HepG2 (cell line): ENCODE data around the gene COX6B1. TPM values are rescaled to one million over a fixed set of nuclear protein-coding genes. Genes with fewer than 3 reads are reported as not detected.

ENCODE experiments used
- AGO2 ChIP-seq: fragments of 200-400 bp; formaldehyde crosslinking; optimal IDR thresholded peaks from 2 replicates; pipeline ENCODE3; 2017; ENCODE audit warnings: mild to moderate bottlenecking, low read depth, low read length, moderate library complexity
- ATF2 ChIP-seq: sonication (generic); formaldehyde crosslinking; IDR thresholded peaks from 2 replicates; pipeline ENCODE4 v1.4.0; 2020; ENCODE audit warnings: missing genetic modification reagents
- BORCS8-MEF2B ChIP-seq: sonication (generic); formaldehyde crosslinking; IDR thresholded peaks from 2 replicates; pipeline ENCODE4 v1.8.0; 2022; ENCODE audit warnings: mild to moderate bottlenecking, missing genetic modification reagents
- CREM ChIP-seq, 2 experiments: sonication (generic) in 1 of 2; formaldehyde crosslinking in 1 of 2; IDR thresholded peaks; 2 replicates each; pipeline versions ENCODE4 v1.4.0 to v1.6.1; 2016 to 2020; ENCODE audit warnings: antibody characterized with exemption in 1 of 2, mild to moderate bottlenecking in 1 of 2, missing genetic modification reagents in 1 of 2
- FOSL2 ChIP-seq: sonication (generic); formaldehyde crosslinking; IDR thresholded peaks from 2 replicates; pipeline ENCODE4 v1.4.0; 2020; ENCODE audit warnings: missing genetic modification reagents
- GMEB1 ChIP-seq: sonication (generic); formaldehyde crosslinking; IDR thresholded peaks from 2 replicates; pipeline ENCODE4 v1.5.1; 2020; ENCODE audit warnings: missing genetic modification reagents, mild to moderate bottlenecking, borderline replicate concordance
- HNRNPLL ChIP-seq: fragments of 200-400 bp; formaldehyde crosslinking; IDR thresholded peaks from 2 replicates; pipeline ENCODE4 v1.6.1; 2017; ENCODE audit warnings: mild to moderate bottlenecking, low read depth, low read length; ENCODE audit not compliant: poor library complexity, severe bottlenecking
- MTF1 ChIP-seq: sonication (generic); formaldehyde crosslinking; IDR thresholded peaks from 2 replicates; pipeline ENCODE4 v1.5.0; 2020; ENCODE audit warnings: missing genetic modification reagents
- MXD4 ChIP-seq: IDR thresholded peaks from 2 replicates; pipeline ENCODE4 v1.6.1; 2016; ENCODE audit warnings: mild to moderate bottlenecking, missing biosample characterization, missing genetic modification reagents
- NFYC ChIP-seq: IDR thresholded peaks from 2 replicates; pipeline ENCODE4 v1.6.1; 2016; ENCODE audit warnings: missing genetic modification reagents, missing compliant biosample characterization
- PBX2 ChIP-seq: IDR thresholded peaks from 2 replicates; pipeline ENCODE4 v1.6.1; 2016; ENCODE audit warnings: control low read depth
- SATB2 ChIP-seq: sonication (generic); formaldehyde crosslinking; IDR thresholded peaks from 2 replicates; pipeline ENCODE4 v1.5.0; 2020; ENCODE audit warnings: missing genetic modification reagents
- SIN3A ChIP-seq: IDR thresholded peaks from 2 replicates; pipeline ENCODE4 v1.6.1; 2011; ENCODE audit warnings: low read depth, mild to moderate bottlenecking, control low read depth, low read length, borderline replicate concordance
- SIN3B ChIP-seq: fragments of 150-350 bp; IDR thresholded peaks from 2 replicates; pipeline ENCODE4 v1.6.1; 2014; ENCODE audit warnings: low read length
- SNAPC5 ChIP-seq: sonication (generic); formaldehyde crosslinking; IDR thresholded peaks from 2 replicates; pipeline ENCODE4 v1.8.1; 2023; ENCODE audit warnings: mild to moderate bottlenecking, missing genetic modification reagents, borderline replicate concordance
- SSRP1 ChIP-seq: IDR thresholded peaks from 2 replicates; pipeline ENCODE4 v1.6.1; 2016; ENCODE audit warnings: control low read depth
- SUZ12 ChIP-seq: fragments of 150-350 bp; IDR thresholded peaks from 2 replicates; pipeline ENCODE4 v1.6.1; 2014; ENCODE audit warnings: low read depth, low read length
- TAF1 ChIP-seq: sonication (generic); formaldehyde crosslinking; IDR thresholded peaks from 2 replicates; pipeline ENCODE4 v1.4.0; 2020; ENCODE audit warnings: missing genetic modification reagents
- TEAD2 ChIP-seq: sonication (generic); formaldehyde crosslinking; IDR thresholded peaks from 2 replicates; pipeline ENCODE4 v1.9.0; 2021; ENCODE audit warnings: missing genetic modification reagents
- TGIF2 ChIP-seq: IDR thresholded peaks from 2 replicates; pipeline ENCODE4 v1.6.1; 2016; ENCODE audit warnings: control low read depth, missing compliant biosample characterization
- ZMYM4 ChIP-seq: sonication (generic); formaldehyde crosslinking; IDR thresholded peaks from 2 replicates; pipeline ENCODE4 v1.8.1; 2023; ENCODE audit warnings: mild to moderate bottlenecking, missing genetic modification reagents
- ZNF234 ChIP-seq: sonication (generic); formaldehyde crosslinking; conservative IDR thresholded peaks from 2 replicates; pipeline ENCODE4 v1.5.1; 2020; ENCODE audit warnings: mild to moderate bottlenecking, missing genetic modification reagents
- ZNF282 ChIP-seq: fragments of 450-650 bp; IDR thresholded peaks from 2 replicates; pipeline ENCODE4 v1.6.1; 2018; ENCODE audit not compliant: partially characterized antibody
- ZNF367 ChIP-seq: sonication (generic); formaldehyde crosslinking; IDR thresholded peaks from 2 replicates; pipeline ENCODE4 v1.4.0; 2020; ENCODE audit warnings: missing genetic modification reagents, borderline replicate concordance
- ZNF441 ChIP-seq: sonication (generic); formaldehyde crosslinking; IDR thresholded peaks from 2 replicates; pipeline ENCODE4 v1.7.0; 2021; ENCODE audit warnings: missing genetic modification reagents, borderline replicate concordance
- ZNF562 ChIP-seq: sonication (generic); formaldehyde crosslinking; IDR thresholded peaks from 2 replicates; pipeline ENCODE4 v1.8.0; 2022; ENCODE audit warnings: missing genetic modification reagents, borderline replicate concordance
- ZNF891 ChIP-seq: sonication (generic); formaldehyde crosslinking; IDR thresholded peaks from 2 replicates; pipeline ENCODE4 v1.5.0; 2020; ENCODE audit warnings: mild to moderate bottlenecking, missing genetic modification reagents
- polyA plus RNA-seq, 8 experiments: library from polyadenylated mRNA; depleted of rRNA in 3 of 8; stranded (reverse) in 7 of 8; unstranded in 1 of 8; fragments of >200 nt; fragmentation: Illumina TruSeq in 4 of 8; extraction: Trizol in 4 of 8; gene quantifications; 2 replicates each; pipeline versions ENCODE4 v1.2.1 to v1.2.3, GENCODE V29; 2011 to 2016; ENCODE audit warnings: low read depth in 4 of 8, missing spikeins in 1 of 8, mixed read lengths in 1 of 8; ENCODE audit not compliant: insufficient read depth in 1 of 8
- total RNA-seq, 5 experiments: library from RNA; depleted of rRNA; stranded (reverse); fragments of >200 nt; fragmentation: Illumina TruSeq; extraction: Trizol; gene quantifications; 2 replicates each; pipeline ENCODE4 v1.2.3, GENCODE V29; 2016; ENCODE audit warnings: low read depth in 1 of 5

COX6B1 gene
- total and polyA plus RNA-seq, 2 of the 13 experiments (the other 11 are each of a cell fraction or from before 2014, with no cell fraction given): 481 to 487 TPM

GRCh38 chr19:35648017-35648961 lies at the start of gene COX6B1 (continued):
- peak; percentile 57; the same call in 1 of the 2 replicates for TF ChIP-seq GMEB1
- no peak for TF ChIP-seq TEAD2 (CRISPR knock-in tag)
- peak; percentile 59; the same call in 1 of the 2 replicates for TF ChIP-seq SSRP1 (CRISPR knock-in tag)
- no peak; the same call in 1 of the 2 replicates for TF ChIP-seq BORCS8-MEF2B (CRISPR knock-in tag)
- no peak for TF ChIP-seq ZNF367 (CRISPR knock-in tag)
- no peak for TF ChIP-seq ZNF441 (CRISPR knock-in tag)
- peak; percentile 28 for TF ChIP-seq HNRNPLL
- no peak for TF ChIP-seq MTF1
- no peak for TF ChIP-seq FOSL2 (CRISPR knock-in tag)
- TF ChIP-seq ZNF282: no peak
- TF ChIP-seq SIN3A: peak; percentile 83
- TF ChIP-seq ZMYM4 (CRISPR knock-in tag): 0 out of 2 replicates have a peak, but pooled peaks have one; percentile 26
- TF ChIP-seq SUZ12: no peak
- 0 out of 2 replicates have a peak, but pooled peaks have one; percentile 17 for TF ChIP-seq MXD4 (CRISPR knock-in tag)
- peak; percentile 93 for TF ChIP-seq NFYC (CRISPR knock-in tag)
- no peak for TF ChIP-seq ZNF891
- no peak for TF ChIP-seq ZNF562 (CRISPR knock-in tag)
- peak; percentile 63 for TF ChIP-seq CREM (IDR thresholded peaks at IDR 0.05)
- no peak for TF ChIP-seq CREM (CRISPR knock-in tag; IDR thresholded peaks at IDR 0.05)
- 0 out of 2 replicates have a peak, but pooled peaks have one; percentile 26 for TF ChIP-seq ZNF234 (CRISPR knock-in tag)
- peak; percentile 9; the same call in 1 of the 2 replicates for TF ChIP-seq TGIF2
- TF ChIP-seq ATF2 (CRISPR knock-in tag): peak; percentile 59; the same call in 1 of the 2 replicates
- TF ChIP-seq SNAPC5 (CRISPR knock-in tag): no peak
- peak; percentile 68; the same call in 1 of the 2 replicates for TF ChIP-seq SATB2 (CRISPR knock-in tag)
- peak; percentile 28; the same call in 1 of the 2 replicates for TF ChIP-seq SIN3B
- peak; percentile 88 for TF ChIP-seq PBX2 (CRISPR knock-in tag)
- TF ChIP-seq AGO2: peak; percentile 20
- peak; percentile 81 for TF ChIP-seq TAF1
